PFSK-1 (cell line): ENCODE measurements around the gene OR5H14.

Experiments
- POLR2AphosphoS5 ChIP-seq: IDR thresholded peaks from 2 replicates; pipeline ENCODE4 v1.6.1; 2012; ENCODE audit warnings: low read depth, mild to moderate bottlenecking, control low read depth, low read length, moderate library complexity
- SIN3A ChIP-seq: IDR thresholded peaks from 2 replicates; pipeline ENCODE4 v1.6.1; 2012; ENCODE audit warnings: mild to moderate bottlenecking, low read length, moderate library complexity, borderline replicate concordance; ENCODE audit not compliant: insufficient read depth
- TAF1 ChIP-seq: IDR thresholded peaks from 2 replicates; pipeline ENCODE4 v1.6.1; 2012; ENCODE audit warnings: low read length, control low read depth, borderline replicate concordance; ENCODE audit not compliant: insufficient read depth

- no peak for TF ChIP-seq POLR2AphosphoS5
- TF ChIP-seq SIN3A, result no peak
- TF ChIP-seq TAF1, result no peak
Measured at GRCh38 chr3:98108162-98108561, 39.1 kb upstream of the OR5H14 start.
